Activated CD4-positive, alpha-beta T cell treated with anti-CD3 and anti-CD28 coated beads, Interleukin-2, amount 50 U/mL, for 24 hours (primary cell): ENCODE measurements around the gene CARNS1.

Experiments used
- DNase-seq, 2 donors: peaks; one replicate each; pipeline ENCODE4 v3.0.0-alpha.2; 2020; ENCODE audit warnings: low read depth in 1 of 2, low spot score in 1 of 2

CARNS1 gene

DNA sequence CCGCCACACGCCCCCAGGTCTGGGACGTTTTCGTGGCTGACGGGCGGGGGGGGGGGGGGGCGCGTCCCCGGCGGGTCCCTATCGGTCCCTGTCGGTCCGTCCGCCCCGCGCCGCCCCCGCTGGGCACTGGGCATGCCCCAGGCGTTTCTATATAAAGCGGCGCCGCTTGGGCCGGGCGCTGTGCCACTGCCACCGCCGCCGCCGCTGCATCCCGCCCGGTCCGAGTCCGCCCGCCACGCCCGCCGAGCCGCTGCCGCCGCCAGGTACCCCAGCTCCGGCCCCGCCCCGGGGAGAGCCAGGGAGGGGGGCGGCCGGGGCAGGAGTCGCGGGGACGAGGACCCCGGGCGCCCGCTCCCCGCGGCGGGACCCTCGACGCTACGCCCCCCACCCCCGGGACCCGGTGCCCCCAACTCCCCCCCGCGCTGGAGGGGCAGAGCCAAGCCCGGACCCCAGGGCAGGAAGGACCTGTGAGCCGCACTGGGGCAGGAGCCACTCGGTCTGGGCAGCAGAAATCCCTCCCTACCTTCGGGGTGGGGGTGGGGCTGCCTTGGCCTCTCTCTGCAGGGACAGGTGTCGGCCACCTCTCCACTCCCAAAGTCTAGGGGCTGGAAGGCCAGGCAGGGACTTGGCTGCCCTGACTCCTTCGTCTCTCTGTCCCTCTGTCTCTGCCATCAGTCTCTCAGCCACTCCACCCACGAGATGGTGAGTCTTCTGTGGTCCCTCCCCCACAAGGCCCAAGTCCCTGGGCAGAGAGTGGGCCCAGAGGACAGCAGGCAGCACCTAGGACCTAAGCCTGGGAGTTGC is at the start of gene CARNS1:
Gene CARNS1 (plus strand): TSS at position 178 of the 804 bp plus-strand sequence. CDS start 522 bp downstream, at position 700.
- no peak for DNase-seq

GRCh38 chr11:67365736-67366444 is 49.6 kb upstream of the CARNS1 start:
- no peak for DNase-seq

DNA sequence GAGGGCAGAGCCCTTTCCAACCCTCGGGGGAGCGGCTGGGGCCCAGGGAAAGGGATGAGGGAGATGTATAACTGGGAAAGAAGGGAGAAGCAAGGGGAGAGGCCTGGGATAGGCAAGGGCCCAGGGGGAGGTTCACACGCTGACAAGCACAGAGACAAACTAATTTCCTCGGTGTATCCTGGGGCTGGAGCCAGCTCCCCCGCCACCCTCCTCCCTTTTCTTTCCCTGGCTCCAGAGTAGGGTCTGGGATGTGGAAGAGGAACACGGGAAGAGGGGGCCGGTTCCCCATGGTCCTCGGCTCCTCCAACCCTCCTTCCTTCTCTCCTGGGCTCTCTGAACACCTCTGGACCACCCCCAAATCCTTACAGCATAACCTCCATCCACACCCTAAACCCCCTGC is 48.9 kb upstream of the CARNS1 start:
- no peak for DNase-seq

GRCh38 chr11:67366961-67367760 is 48.3 kb upstream of the CARNS1 start:
- DNase-seq: no peak

DNA sequence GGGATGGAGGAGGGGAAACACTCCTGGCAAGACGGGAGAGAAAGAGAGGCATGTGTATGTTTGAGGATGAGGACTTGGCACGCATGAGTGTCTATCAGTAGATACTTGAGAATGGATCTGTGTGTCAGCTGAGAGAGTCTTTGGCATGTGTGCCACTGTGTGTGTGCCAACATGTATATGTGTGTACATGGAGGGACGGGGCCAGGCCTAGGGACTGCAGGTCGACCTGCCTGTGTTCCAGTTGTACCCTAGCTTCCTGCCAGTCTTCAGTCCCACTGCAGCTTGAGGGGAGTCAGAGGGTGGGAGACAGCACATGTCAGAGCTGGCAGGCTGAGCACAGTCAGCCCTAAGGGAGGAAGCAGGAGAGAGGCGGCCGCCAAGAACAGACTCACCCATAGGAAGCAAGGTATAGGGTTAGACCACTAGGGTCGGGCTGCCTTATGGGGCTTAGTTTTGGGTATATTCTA is 47.7 kb upstream of the CARNS1 start:
- DNase-seq: no peak

- no peak for DNase-seq
These were observed 46.9 kb upstream of the CARNS1 start for GRCh38 chr11:67368621-67369020.

GRCh38 chr11:67369275-67369674 is 46.2 kb upstream of the CARNS1 start:
- no peak for DNase-seq

GRCh38 chr11:67369801-67370284 is 45.6 kb upstream of the CARNS1 start:
- DNase-seq: no peak

- no peak for DNase-seq
These were observed 45.0 kb upstream of the CARNS1 start for GRCh38 chr11:67370351-67371076.

- DNase-seq: no peak
These were observed 44.1 kb upstream of the CARNS1 start for GRCh38 chr11:67371189-67371910.

DNA sequence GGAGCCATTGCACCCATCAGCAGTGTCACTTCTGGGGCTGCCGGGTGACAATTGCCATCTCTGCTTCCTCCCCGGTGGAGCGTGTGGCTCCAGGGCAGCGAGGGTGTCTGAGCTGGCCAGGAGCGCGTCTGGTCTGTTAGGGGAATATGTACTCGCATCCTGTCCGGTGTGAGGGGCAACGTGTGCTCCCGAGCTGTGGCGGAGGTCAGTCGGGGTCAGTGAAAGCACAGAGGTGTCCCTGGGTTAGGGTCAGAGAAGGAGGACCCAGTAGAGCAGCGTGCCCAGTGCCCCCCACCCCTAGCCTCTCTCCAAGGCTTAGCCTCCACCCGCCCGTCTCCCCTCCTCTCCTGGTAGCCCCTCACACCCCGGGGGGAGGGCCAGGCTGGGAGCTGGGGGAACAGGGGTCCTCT is 43.6 kb upstream of the CARNS1 start:
- no peak for DNase-seq

DNA sequence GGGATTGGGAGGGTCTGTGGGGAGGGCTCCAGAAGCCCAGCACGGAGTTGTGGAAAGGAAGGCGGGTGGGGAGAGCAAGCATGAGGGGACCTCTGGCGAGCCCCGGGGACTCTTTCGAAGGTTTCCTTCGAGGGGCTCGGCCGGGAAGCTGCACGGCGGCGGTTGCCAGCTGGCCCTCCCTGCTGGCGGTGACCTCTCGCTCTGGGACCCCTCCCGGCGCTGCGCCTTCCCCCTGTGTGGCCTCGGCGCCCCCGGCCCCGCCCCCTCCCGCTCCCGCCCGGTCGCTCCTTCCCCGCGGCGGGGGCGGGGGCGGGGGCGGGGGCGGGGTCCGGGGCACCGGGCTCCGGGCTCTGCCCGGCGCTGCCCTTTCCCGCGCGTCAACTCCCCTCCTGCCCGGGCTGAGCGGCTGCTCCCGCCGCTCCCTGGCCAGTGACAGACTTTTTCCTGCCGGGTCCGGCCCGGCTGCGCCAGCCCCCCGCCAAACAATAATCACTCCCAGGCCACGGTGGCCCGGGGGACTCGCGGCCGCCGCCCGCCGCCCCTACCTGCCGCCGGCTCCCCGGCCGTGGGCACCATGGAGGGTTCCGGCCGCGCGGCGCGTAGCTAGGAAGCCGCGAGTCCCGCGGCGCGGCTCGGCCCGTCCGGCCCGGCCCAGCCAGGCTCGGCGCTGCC is 43.0 kb upstream of the CARNS1 start:
- no peak for DNase-seq

- DNase-seq: no peak
These were observed 42.4 kb upstream of the CARNS1 start, which contains the start of gene CLCF1 for GRCh38 chr11:67372993-67373647. Gene CLCF1 (minus strand): TSS chr11:67373598. CDS start chr11:67373539, 59 bp downstream.

DNA sequence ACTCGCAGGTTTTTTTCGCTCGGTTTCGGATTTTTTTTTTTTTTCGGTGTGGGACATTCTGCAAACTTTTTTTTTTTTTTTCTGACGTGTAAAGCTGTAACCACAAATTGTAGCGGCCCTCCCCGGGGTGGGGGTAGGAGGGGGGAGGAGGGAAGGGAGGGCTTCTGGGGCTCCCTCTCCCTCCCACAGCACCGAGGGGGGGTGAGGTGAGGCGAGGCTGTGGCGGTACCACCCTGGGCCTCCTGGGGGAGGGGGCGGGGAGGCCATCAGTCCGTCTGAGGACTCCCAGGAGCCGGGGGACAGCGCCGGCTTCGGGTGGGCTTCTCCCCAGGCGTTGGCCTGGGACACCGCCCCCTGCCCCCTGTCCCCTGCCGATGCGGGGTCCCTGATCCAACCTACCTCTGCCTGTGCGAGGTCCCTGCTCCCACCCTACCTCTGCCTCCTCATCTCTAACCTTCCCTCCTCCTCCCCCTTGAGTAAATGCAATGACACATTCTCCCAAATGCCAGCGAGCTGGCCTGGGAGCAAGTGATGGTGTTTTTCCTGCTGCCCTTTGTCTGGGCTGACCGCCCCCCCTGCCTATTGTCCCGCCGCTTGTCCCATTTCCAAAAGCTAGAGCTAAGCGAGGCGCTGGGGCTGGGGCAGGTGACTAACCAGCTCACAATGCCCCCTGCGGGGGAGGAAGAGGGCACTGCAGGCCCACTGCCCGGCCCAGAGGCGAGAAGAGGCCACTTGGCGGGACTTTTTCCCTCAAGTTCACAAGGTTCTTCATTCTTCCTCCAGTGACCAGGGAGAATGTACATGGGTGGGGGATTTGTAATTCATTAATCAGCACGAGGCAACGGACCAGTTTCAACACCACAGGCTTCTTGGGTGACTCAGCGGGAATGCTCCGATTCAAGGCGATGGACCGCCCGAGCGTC is 41.6 kb upstream of the CARNS1 start:
- DNase-seq: peak in 1 of 2 donors; percentile 46

DNA sequence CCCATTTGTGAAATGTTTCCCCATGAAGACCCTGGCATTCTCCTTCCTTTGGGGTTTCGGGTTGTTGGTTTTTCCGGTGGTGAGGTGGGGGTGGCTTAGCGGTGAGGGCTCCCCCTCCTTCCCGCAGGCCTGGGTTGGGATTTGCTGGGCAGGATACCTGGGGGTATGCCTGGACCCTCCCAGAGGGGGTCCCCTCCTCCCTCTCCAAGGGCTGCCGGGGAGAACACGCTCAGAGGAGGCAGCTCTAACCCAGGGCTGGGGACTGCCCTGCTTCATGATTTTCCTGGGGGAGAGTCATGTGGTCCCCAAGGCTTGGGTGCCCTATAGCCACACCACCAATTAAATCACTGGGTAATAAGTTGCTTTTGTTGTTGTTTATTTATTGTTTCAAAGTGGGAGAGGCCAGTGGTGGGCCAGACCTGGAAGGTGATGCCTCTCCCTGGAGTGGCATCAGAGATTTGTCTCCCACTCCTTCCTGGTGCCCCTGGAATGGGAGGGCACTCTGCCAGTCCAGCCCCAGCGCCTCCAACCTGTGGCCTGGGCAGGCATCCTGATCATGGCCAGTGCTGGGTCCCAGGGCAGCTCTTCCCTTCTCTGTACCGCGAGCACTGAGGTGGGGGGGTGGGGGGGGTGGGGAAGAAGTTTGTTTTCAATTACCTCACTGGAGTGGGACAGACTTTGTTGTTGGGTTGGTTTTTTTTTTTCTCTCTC is 40.8 kb upstream of the CARNS1 start:
- no peak for DNase-seq

- no peak for DNase-seq
These were observed 40.0 kb upstream of the CARNS1 start for GRCh38 chr11:67375320-67376055.
